UCSD-AML1 (cell line): ENCODE data around the gene CD44.
"Not testable (repeated sequence)": the region's sequence is repeated elsewhere in the genome, so short reads cannot be mapped to it uniquely, and the experiment has no call there.

Experiments used
- DNase-seq: peaks from one replicate; lab custom pipeline; 2025; ENCODE audit not compliant: unreplicated experiment; lab: John Stamatoyannopoulos, UW

Gene CD44

DNA sequence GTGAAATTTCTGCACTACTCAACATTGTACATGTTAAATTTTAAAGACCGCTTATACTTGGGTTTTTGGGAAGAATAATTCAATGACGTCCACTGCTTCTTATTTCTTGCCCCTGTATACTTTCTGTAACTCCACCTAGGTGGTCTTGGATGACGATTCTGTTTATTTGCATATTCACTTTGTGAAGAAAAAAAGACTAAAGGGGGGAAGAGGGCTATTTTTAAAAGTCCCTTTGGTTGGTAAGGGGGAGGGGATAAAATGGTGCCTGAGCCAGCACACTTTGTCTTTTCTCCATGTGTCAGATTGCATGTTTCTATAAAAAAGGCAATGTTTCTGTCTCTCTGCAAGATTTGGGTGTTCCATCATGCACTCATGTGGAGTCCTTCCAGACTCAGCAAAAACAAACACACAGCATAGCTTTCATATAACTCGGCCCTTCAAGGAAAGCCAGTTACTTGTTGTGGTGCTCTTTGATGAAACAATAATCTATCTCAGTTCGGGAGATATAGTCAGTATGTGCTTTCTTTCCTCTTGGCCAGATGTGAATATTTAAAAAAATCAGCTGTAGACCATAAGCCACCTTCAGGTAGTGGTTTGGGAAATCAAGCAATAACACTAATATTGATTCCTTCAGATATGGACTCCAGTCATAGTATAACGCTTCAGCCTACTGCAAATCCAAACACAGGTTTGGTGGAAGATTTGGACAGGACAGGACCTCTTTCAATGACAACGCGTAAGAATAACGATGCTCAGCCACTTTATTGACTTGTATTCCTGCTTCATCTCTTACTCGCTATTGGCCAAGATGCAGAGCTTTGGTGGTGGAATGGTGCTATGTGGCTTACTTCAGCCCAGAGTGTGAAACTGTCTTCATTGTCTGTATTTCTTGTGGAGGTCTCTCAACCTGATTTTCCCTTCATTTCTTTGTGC is 68.8 kb downstream of the CD44 start:
- DNase-seq = no peak

DNA sequence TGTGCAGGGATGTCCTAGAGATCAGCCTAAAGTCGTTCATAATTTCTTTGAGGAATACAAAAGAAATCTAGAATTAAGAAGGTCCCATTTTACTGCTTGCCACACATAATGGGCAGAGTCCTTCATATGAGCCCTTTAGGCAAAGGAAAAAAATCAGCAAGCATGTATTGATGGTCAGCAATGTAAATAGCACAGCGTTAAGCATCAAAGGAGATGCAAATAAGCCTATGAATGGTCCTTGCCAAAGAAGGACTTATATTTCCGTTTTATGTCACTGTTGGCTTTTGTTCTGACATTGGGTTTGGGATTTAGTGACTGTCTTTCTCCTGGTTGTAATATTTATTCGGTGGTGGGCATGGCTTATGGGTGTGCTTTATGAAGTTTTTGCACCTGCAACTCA is 69.8 kb downstream of the CD44 start:
- no peak for DNase-seq

DNA sequence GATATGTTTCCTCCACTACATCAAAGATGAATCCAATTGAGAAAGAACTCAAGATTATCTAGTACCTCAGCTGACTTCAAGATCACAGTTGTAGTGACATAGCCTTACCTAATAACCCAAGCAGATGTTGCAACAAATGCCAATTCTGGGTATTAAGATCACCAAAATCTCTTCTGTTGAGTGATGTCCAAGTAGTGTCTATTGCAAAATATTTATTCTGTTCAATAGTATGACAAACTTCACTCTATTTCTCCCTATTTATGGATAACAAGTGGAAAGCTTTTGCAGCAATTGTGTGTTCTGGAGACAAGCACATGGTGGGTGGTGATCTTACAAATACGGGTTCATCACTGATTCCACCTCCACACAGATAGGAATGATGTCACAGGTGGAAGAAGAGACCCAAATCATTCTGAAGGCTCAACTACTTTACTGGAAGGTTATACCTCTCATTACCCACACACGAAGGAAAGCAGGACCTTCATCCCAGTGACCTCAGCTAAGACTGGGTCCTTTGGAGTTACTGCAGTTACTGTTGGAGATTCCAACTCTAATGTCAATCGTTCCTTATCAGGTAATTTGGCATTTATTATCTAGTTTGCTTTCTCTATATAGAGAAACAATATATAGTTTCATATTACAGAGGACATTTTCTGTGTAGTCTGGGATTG is 72.0 kb downstream of the CD44 start:
- DNase-seq = no peak

DNA sequence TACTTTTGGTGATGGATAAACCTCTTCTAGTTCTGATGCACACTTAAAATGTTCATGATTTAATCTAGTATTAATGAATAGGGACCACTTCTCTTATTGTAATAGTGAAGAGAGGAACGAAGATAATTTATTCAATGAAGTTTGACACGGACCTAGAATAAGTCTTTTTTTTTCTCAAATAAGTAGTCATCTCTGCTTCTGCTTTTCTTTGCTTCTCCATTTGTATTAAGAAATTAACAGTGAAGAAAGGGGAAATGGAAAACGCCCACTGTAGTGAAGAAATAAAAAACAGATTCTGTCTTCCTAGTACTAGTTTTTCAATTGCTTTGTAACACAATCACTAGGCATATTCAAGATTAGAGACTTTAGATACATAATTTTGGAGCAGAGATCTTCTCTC is 73.0 kb downstream of the CD44 start:
- DNase-seq = no peak

DNA sequence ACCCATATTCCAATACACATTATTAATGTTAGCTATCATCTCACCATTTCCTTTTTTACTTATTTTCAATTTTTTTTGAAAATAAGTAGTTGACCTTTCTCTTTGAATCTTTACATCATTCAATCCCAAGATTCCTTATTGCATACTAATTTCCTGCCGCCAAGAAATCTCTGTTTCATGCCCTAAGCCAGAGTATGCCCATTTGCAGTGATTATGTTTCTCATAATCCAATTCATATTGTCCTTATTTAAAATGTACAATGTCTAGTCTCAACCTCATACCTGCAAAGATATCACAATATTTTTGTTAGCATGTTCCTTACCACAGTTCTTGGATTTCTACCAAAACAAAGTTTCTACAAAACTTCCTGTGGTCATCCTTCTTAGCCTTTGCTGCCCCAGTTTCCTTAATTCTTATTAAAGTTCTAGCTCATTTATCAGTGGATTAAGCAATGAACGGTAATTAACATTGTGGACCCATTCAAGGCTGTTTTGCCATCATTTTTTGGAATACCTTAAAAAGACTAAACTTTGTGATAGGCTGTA is 75.3 kb downstream of the CD44 start:
- DNase-seq = no peak

- DNase-seq = no peak
Measured at GRCh38 chr11:35214792-35215193, 75.8 kb downstream of the CD44 start.

DNA sequence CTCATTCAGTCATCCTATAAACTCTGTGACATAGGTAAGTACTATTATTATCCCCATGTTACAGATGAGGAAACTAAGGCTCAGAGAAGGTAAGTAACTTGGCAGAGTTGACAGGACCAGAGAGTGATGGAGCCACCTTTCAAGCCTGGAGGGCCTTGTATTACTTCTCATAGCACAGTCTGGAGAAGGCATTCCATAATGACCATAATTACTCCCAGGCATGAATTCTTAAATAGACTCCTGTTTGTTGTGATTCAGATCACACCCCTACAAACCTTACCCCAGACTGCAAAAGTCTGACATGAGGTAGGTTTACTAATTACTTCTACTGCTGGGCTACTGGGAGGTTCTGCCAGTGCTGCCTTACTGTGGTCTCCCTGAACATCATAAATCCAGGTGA is 77.0 kb downstream of the CD44 start:
- no peak for DNase-seq

GRCh38 chr11:35216962-35217678 is 78.1 kb downstream of the CD44 start:
- no peak for DNase-seq

DNA sequence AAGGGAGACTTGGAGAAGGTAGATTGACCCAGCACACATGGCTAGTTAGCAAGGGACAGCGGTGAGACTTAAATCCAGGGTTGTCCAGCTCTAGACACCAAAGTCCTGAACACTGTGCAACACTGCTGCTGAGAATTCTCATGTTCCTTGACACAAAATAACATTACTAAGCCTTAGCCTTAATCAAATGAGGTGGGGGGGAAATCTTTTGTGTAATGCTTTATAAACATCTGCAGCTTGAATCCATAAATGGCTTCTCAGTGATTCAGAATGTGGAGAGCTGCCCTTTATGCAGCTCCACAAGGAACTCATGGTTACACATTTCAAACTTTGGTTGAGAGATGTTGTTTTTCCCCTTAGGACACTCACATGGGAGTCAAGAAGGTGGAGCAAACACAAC is 80.0 kb downstream of the CD44 start:
- DNase-seq = no peak

- no peak for DNase-seq
Measured at GRCh38 chr11:35223371-35223796, 84.4 kb downstream of the CD44 start.

DNA sequence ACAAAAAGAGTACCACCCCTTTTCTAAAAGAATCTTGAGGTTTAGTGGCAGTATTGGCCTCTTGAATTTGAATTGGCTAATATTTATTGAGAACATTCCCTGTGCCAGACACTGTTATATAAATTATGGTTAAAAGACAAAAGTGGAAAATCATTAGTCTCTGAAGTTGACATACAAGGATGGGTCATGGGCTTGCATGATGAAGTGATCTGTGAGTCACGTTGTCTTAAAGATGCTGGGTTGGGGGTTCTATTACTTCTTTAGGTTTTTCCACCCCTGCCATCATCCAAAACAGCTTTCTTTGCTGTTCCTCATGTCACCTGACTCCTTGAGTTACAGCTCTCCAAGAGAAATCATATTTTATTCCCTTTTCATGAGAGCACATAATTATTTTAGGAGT is 85.0 kb downstream of the CD44 start:
- DNase-seq = no peak

GRCh38 chr11:35225946-35226520 is 87.1 kb downstream of the CD44 start:
- DNase-seq = no peak

- DNase-seq = not testable (repeated sequence)
Measured at GRCh38 chr11:35226756-35227155, 87.8 kb downstream of the CD44 start.

DNA sequence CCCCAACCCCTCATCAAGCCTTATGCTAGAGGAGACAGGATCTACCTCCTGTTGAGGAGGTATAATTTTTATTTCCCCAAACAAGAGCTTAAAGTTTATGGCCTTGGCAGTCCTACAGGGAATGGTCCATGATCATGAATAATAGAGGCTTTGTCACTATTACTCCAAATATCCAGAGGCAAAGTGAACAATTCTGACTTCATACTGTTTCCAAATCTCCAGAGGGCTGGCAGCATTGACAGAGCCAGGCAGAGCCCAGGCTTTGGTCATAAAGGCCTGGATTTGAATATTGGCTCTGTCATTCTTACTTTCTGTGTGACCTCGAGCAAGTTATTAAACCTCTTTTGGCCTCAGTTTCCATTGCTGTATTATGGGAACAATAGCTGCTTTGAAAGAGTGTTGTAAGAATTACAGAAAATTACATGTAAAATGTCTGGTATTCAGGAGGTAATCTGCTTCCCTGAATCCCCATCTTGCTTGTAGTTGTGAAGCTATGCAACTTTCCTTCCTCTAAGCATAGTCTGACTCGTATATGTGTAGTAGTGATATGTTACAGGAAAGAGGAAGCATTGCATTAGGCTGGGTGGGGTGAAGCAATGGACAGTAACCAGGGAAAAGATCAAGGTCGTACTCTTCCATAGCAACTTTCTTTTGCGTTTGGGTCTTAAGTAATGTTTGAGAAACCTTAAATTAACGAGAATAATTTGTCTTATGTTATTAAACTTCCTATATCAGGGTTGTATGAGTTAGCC is 88.8 kb downstream of the CD44 start:
- no peak for DNase-seq

DNA sequence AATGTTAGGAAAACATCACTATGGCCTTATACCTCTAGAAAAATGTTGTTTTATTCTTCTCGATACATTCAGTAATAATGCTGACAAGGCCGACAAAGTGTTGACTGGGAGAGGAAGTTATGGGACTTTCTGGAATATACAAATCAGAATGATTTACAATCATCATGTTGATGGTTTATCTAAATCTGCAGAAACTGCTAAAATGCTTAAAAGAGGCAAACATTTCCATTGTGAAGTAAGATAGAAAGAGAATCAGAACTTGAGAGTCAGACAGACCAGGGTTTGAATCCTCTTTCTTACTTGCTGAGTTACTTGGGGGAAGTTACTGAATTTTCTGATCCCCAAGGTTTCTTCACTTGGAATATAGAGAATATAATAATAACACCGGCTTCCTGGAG is 89.4 kb downstream of the CD44 start:
- DNase-seq = no peak

- DNase-seq = no peak
Measured at GRCh38 chr11:35230388-35230787, 91.4 kb downstream of the CD44 start.

- DNase-seq = no peak
Measured at GRCh38 chr11:35231076-35231860, 92.3 kb downstream of the CD44 start.

DNA sequence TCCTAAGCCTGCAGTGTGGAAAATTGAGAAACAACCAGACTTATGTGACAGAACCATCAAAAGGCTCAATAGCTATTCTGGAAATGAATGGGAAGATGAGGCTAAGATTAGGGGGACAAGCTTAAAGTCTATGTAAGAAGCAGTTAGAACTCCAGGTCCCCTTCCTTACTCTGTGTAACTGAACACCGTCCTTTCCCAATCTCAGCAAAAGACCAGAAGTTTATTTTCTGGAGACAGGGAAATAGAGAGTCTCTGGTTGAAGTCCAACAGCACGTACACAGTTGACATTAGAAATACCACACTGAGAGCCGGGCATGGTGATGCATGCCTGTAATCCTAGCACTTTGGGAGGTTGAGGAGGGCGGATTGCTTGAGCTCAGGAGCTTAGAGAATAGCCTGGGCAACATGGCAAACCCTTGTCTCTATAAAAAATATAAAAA is 93.9 kb downstream of the CD44 start:
- no peak for DNase-seq

GRCh38 chr11:35233518-35233917 is 94.5 kb downstream of the CD44 start:
- no peak for DNase-seq
